AG10803 (cell line): ENCODE results near the gene ADARB2.

Experiments used
- DNase-seq: peaks from one replicate; pipeline ENCODE4 v3.0.0; 2010; ENCODE audit warnings: low read depth
- H3K4me3 ChIP-seq: 2 replicates; pipeline ENCODE4 v1.5.1; 2011; ENCODE audit warnings: mild to moderate bottlenecking, low read length, control low read depth
- CTCF ChIP-seq: conservative IDR thresholded peaks from 2 replicates; pipeline ENCODE4 v1.5.1; 2011; ENCODE audit warnings: mild to moderate bottlenecking, low read length, control low read depth, inconsistent platforms

ADARB2 gene

GRCh38 chr10:1724921-1725488 lies 12.3 kb downstream of the ADARB2 start:
- no peak for DNase-seq
- no peak for TF ChIP-seq CTCF
- H3K4me3 ChIP-seq: no peak overlapping the region

- no peak overlapping the region for H3K4me3 ChIP-seq
- TF ChIP-seq CTCF: no peak
- no peak for DNase-seq
Measured at GRCh38 chr10:1716839-1717238, 20.5 kb downstream of the ADARB2 start.

- DNase-seq: no peak
- no peak for TF ChIP-seq CTCF
- H3K4me3 ChIP-seq: no peak overlapping the region
Measured at GRCh38 chr10:1715821-1716220, 21.5 kb downstream of the ADARB2 start.

- TF ChIP-seq CTCF: no peak
- no peak overlapping the region for H3K4me3 ChIP-seq
- DNase-seq: no peak
Measured at GRCh38 chr10:1712944-1713671, 24.2 kb downstream of the ADARB2 start.

GRCh38 chr10:1712314-1712713 lies 25.0 kb downstream of the ADARB2 start:
- DNase-seq: no peak
- H3K4me3 ChIP-seq: no peak overlapping the region
- TF ChIP-seq CTCF: no peak

GRCh38 chr10:1709161-1709560 lies 28.2 kb downstream of the ADARB2 start:
- TF ChIP-seq CTCF: no peak
- no peak for DNase-seq
- no peak overlapping the region for H3K4me3 ChIP-seq

GRCh38 chr10:1708746-1709145 lies 28.6 kb downstream of the ADARB2 start:
- DNase-seq: no peak
- no peak overlapping the region for H3K4me3 ChIP-seq
- TF ChIP-seq CTCF: no peak
